ENCODE measurements around the gene NFE2L2. TPM values are rescaled to one million over a fixed set of nuclear protein-coding genes. Genes with fewer than 3 reads are reported as not detected.
"Not testable (repeated sequence)": the region's sequence is repeated elsewhere in the genome, so short reads cannot be mapped to it uniquely, and the experiment has no call there.

NFE2L2 gene
- polyA plus RNA-seq, 3 donors from 2014 or later = 36.9 to 50.2 (median 41.2) TPM

GRCh38 chr2:177271981-177272666 is 7.6 kb upstream of the NFE2L2 start:
- H3K9me3 Mint-ChIP-seq = no peaks in the 10 kb centered on the region
- DNase-seq = no peak
- H3K27me3 Mint-ChIP-seq (ENCODE audit: low read depth in 3 of 3) = peaks cover 0 to 2% (median 0%) of the 10 kb centered on the region in 3 donors
- H3K27ac Mint-ChIP-seq = peak overlapping the region in 1 of 6 donors; percentile 18
- no peaks in the 10 kb centered on the region for H3K4me1 Mint-ChIP-seq
- peaks cover 0 to 3% (median 0%) of the 10 kb centered on the region in 3 donors for H3K36me3 Mint-ChIP-seq
- no peak overlapping the region for H3K4me3 Mint-ChIP-seq

GRCh38 chr2:177270531-177270930 is 6.0 kb upstream of the NFE2L2 start:
- DNase-seq = no peak
- H3K36me3 Mint-ChIP-seq = peaks cover 0 to 3% (median 0%) of the 10 kb centered on the region in 3 donors
- peaks cover 13 to 14% of the 10 kb centered on the region in 2 donors for H3K4me1 Mint-ChIP-seq
- no peak overlapping the region for H3K4me3 Mint-ChIP-seq
- peaks cover 0 to 3% (median 2%) of the 10 kb centered on the region in 3 donors for H3K27me3 Mint-ChIP-seq (ENCODE audit: low read depth in 3 of 3)
- no peaks in the 10 kb centered on the region for H3K9me3 Mint-ChIP-seq
- H3K27ac Mint-ChIP-seq = no peak overlapping the region

- H3K4me1 Mint-ChIP-seq = peaks cover 21 to 23% of the 10 kb centered on the region in 2 donors
Observed at GRCh38 chr2:177268901-177269300, 4.4 kb upstream of the NFE2L2 start.

GRCh38 chr2:177268187-177268871 is 3.8 kb upstream of the NFE2L2 start:
- Mint-ChIP-seq H3K4me3 (no peak overlapping the region), H3K27me3 (ENCODE audit: low read depth in 3 of 3) (peaks cover 7 to 19% (median 8%) of the 10 kb centered on the region in 3 donors), H3K4me1 (peaks cover 22 to 25% of the 10 kb centered on the region in 2 donors), H3K36me3 (peaks cover 0 to 3% (median 0%) of the 10 kb centered on the region in 3 donors), H3K27ac (no peak overlapping the region), H3K9me3 (no peaks in the 10 kb centered on the region)
- DNase-seq = no peak

More at GRCh38 chr2:177268901-177269300, 4.4 kb upstream of the NFE2L2 start:
- Mint-ChIP-seq H3K36me3 (peaks cover 0 to 3% (median 0%) of the 10 kb centered on the region in 3 donors), H3K4me3 (no peak overlapping the region), H3K9me3 (no peaks in the 10 kb centered on the region), H3K27ac (no peak overlapping the region), H3K27me3 (ENCODE audit: low read depth in 3 of 3) (peaks cover 5 to 13% (median 8%) of the 10 kb centered on the region in 3 donors)
- no peak for DNase-seq

DNA sequence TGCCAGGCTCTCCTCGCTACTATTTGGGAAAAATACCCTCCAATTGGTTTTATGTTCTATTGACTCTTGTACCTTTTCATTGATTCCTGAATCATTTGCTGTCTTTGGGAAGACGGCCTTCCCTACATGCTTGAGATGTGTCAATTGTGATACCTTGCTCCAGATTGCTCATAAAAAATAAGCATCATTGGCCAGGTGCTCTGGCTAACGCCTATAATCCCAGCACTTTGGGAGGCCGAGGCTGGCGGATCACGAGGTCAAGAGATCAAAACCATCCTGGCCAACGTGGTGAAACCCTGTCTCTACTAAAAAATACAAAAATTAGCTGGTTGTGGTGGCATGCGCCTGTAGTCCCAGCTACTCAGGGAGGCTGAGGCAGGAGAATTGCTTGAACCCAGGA is 2.4 kb upstream of the NFE2L2 start:
- not testable (repeated sequence) for H3K9me3 Mint-ChIP-seq, H3K36me3 Mint-ChIP-seq, DNase-seq
- peak overlapping the region in 4 of 5 donors; percentile 9 to 49 (median 17) for H3K4me3 Mint-ChIP-seq
- peaks cover 32 to 39% of the 10 kb centered on the region in 2 donors for H3K4me1 Mint-ChIP-seq
- peak overlapping the region in 4 of 6 donors; percentile 28 to 98 (median 52) for H3K27ac Mint-ChIP-seq
- H3K27me3 Mint-ChIP-seq (ENCODE audit: low read depth in 3 of 3) = peaks cover 8 to 22% (median 11%) of the 10 kb centered on the region in 3 donors

GRCh38 chr2:177265824-177266817 is 1.6 kb upstream of the NFE2L2 start:
- DNase-seq = no peak
- Mint-ChIP-seq H3K27ac (peak overlapping the region; percentile 98 to 100 (median 99)), H3K9me3 (no peaks in the 10 kb centered on the region), H3K36me3 (peaks cover 0 to 3% (median 0%) of the 10 kb centered on the region in 3 donors), H3K27me3 (ENCODE audit: low read depth in 3 of 3) (peaks cover 8 to 22% (median 12%) of the 10 kb centered on the region in 3 donors), H3K4me3 (peak overlapping the region; percentile 94 to 99 (median 98)), H3K4me1 (peaks cover 40 to 47% of the 10 kb centered on the region in 2 donors)

DNA sequence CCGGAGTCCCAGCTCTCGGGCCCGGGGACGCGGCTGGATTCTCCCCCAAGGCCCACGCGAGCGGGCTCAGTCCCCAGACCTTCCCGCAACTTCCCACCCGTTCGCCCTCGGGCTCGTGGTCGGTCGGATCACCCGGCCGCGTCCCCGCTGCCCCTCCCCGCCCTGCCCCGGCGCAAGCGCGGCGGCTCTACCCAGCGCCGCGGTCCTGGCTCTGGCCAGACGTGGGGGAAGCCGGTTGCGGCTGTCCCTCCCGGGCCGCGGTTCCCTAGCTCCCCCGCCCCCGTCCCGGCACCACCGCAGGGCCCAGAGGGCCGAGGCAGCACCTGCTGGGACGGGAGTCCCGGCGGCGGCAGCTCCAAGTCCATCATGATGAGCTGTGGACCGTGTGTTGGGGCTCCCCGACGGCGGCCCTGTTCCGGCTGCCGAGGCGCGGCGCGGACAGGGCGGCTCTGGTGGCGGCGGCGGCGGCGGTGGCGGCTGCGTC is 276 bp downstream of the NFE2L2 start:
- Mint-ChIP-seq H3K27me3 (ENCODE audit: low read depth in 3 of 3) (peaks cover 6 to 22% (median 12%) of the 10 kb centered on the region in 3 donors), H3K4me3 (peak overlapping the region; percentile 20 to 99 (median 98)), H3K36me3 (peaks cover 0 to 3% (median 0%) of the 10 kb centered on the region in 3 donors), H3K27ac (peak overlapping the region in 4 of 6 donors; percentile 27 to 100 (median 98)), H3K4me1 (peaks cover 55 to 66% of the 10 kb centered on the region in 2 donors), H3K9me3 (no peaks in the 10 kb centered on the region)
- DNase-seq = no peak

DNA sequence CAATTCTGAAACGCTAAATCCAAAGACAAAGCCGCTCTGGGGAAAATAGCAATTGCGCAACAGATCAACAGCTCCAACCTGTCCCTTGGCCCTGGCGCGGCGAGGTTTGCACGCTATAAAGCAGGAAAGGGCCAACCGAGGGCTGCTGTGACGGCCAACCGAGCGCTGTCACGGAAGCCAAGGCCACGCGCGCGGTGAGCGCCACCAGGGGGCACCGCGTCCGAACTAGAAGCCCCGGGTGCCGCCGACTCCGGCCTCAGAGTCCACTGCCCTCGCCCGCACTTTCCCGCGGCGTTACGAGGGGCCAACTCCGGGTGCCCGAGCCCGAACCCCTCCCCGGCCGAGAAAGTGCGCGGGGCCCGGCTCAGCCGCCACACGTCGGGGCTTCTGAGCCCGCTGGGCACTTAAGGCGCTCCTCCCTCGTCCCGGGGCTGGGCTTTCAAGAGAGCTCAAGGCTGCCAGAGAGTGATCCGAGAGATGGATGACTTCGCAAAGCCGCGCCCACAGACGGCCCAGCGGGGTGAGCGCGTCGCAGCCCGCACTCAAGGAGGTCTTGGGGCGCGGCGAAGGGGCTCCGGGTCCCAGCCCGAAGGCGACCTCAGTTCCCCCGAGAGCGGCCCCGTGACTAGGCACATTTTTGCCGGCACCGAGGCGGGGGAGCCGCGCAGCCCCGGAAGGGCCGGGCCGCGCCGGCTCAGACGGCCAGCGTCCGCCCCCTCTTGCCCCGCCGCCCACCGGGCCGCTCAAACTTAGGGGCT is 897 bp downstream of the NFE2L2 start:
- DNase-seq = peak; percentile 94 to 96 (median 95)
- H3K4me3 Mint-ChIP-seq = peak overlapping the region; percentile 93 to 99 (median 98)
- peaks cover 6 to 22% (median 14%) of the 10 kb centered on the region in 3 donors for H3K27me3 Mint-ChIP-seq (ENCODE audit: low read depth in 3 of 3)
- peak overlapping the region; percentile 96 to 100 (median 98) for H3K27ac Mint-ChIP-seq
- no peaks in the 10 kb centered on the region for H3K9me3 Mint-ChIP-seq
- H3K4me1 Mint-ChIP-seq = peaks cover 62 to 72% of the 10 kb centered on the region in 2 donors
- H3K36me3 Mint-ChIP-seq = peaks cover 0 to 3% (median 0%) of the 10 kb centered on the region in 3 donors

- Mint-ChIP-seq H3K27ac (peak overlapping the region; percentile 96 to 100 (median 98)), H3K4me1 (peaks cover 67 to 78% of the 10 kb centered on the region in 2 donors)
Observed at GRCh38 chr2:177262958-177263450, 1.5 kb downstream of the NFE2L2 start.

DNA sequence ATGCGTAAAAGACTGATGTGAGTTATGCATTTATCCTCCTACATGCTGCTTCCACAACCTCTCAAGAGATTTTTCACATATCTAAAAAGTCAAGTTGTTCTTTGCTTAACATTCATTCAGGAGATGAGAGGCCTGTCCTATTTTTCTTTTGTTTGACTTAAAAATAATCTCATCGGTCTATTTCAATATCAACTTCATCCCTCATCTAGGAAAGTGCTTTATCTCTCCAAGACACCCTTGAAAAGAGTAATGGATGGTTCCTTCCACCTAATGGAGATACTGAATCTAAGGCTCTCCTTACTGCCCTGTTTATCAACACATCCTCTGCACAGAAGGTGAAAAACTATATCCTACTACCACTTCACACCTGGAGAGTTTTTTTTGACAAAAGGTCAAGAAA is 2.4 kb downstream of the NFE2L2 start:
- H3K9me3 Mint-ChIP-seq = no peaks in the 10 kb centered on the region
- H3K36me3 Mint-ChIP-seq = peaks cover 0 to 5% (median 4%) of the 10 kb centered on the region in 3 donors
- H3K27ac Mint-ChIP-seq = peak overlapping the region; percentile 96 to 100 (median 98)
- no peak for DNase-seq
- peaks cover 6 to 22% (median 14%) of the 10 kb centered on the region in 3 donors for H3K27me3 Mint-ChIP-seq (ENCODE audit: low read depth in 3 of 3)
- H3K4me1 Mint-ChIP-seq = peaks cover 75 to 87% of the 10 kb centered on the region in 2 donors
- H3K4me3 Mint-ChIP-seq = peak overlapping the region; percentile 93 to 99 (median 98)

More at GRCh38 chr2:177262958-177263450, 1.5 kb downstream of the NFE2L2 start:
- H3K36me3 Mint-ChIP-seq = peaks cover 0 to 8% (median 4%) of the 10 kb centered on the region in 3 donors
- no peaks in the 10 kb centered on the region for H3K9me3 Mint-ChIP-seq
- H3K27me3 Mint-ChIP-seq (ENCODE audit: low read depth in 3 of 3) = peaks cover 6 to 22% (median 14%) of the 10 kb centered on the region in 3 donors
- peak overlapping the region; percentile 93 to 99 (median 98) for H3K4me3 Mint-ChIP-seq
- no peak for DNase-seq

DNA sequence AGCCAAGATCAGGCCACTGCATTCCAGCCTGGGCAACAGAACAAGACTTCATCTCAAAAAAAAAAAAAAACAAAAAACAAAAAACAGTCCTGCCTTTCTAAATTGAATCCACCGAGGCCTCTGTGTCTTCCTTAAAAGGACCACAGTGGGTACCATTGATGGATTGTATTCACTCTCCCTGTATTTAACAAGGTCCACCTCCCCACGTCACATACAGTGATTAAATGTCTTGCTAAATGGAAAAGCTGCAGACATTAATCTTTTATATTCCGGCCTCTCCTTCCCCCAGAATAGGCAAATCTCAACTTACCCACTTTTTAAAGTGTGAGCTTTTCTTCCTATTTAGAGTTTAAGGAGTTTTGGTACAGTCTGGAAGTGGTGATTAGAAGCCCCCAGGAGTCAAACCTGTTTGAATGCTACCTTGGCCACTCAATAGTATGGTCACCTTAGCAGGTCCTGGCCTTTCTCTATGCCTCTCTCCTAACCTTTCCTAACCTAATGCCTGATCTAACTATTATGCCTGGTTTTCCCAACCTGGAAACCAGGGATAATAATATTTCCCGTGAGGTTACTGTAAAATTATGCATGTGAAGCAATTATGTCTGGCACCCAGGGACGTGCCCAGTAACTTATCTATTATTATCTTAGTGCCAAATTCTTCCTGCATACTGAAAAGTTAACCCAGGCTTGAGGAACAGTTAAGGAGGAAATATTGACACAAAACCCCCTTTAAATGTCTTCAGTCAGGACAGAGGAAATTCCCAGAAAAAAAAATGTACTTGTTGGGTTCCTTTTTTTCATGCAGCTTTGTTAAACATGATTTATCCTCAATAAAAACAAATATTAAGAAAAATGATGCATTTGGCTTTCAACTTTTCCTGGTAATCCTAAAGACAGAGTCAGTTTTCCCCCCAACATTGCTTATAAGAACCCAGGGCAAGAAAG is 3.1 kb downstream of the NFE2L2 start:
- Mint-ChIP-seq H3K4me3 (peak overlapping the region; percentile 93 to 99 (median 98)), H3K27me3 (ENCODE audit: low read depth in 3 of 3) (peaks cover 6 to 22% (median 14%) of the 10 kb centered on the region in 3 donors), H3K4me1 (peaks cover 78 to 87% of the 10 kb centered on the region in 2 donors), H3K36me3 (peaks cover 0 to 5% (median 4%) of the 10 kb centered on the region in 3 donors), H3K27ac (peak overlapping the region; percentile 96 to 100 (median 98)), H3K9me3 (no peaks in the 10 kb centered on the region)
- DNase-seq = no peak
